ENCODE measurements around the gene TTC24. TPM values are rescaled to one million over a fixed set of nuclear protein-coding genes. Genes with fewer than 3 reads are reported as not detected.
"Not testable (repeated sequence)": the region's sequence is repeated elsewhere in the genome, so short reads cannot be mapped to it uniquely, and the experiment has no call there.

The TTC24 gene
- total RNA-seq, 1 donor: 15.3 TPM

- no peak for DNase-seq (ENCODE audit: low read depth in 2 of 3, low spot score in 2 of 3)
These were observed 5.3 kb downstream of the TTC24 start for GRCh38 chr1:156584813-156585212.

- DNase-seq (ENCODE audit: low read depth in 2 of 3, low spot score in 2 of 3): no peak
These were observed 6.8 kb downstream of the TTC24 start for GRCh38 chr1:156586323-156586722.

GRCh38 chr1:156586892-156587477, 7.5 kb downstream of the TTC24 start:
- DNase-seq (ENCODE audit: low read depth in 2 of 3, low spot score in 2 of 3): no peak

GRCh38 chr1:156587927-156588326, 8.4 kb downstream of the TTC24 start:
- not testable (repeated sequence) for DNase-seq (ENCODE audit: low read depth in 2 of 3, low spot score in 2 of 3)

- no peak for DNase-seq (ENCODE audit: low read depth in 2 of 3, low spot score in 2 of 3)
These were observed 10.0 kb downstream of the TTC24 start for GRCh38 chr1:156589546-156589945.

- DNase-seq (ENCODE audit: low read depth in 2 of 3, low spot score in 2 of 3): no peak
These were observed 11.0 kb downstream of the TTC24 start for GRCh38 chr1:156590326-156591180.

- no peak for DNase-seq (ENCODE audit: low read depth in 2 of 3, low spot score in 2 of 3)
These were observed 11.6 kb downstream of the TTC24 start for GRCh38 chr1:156591181-156591431.

- peak; percentile 49 to 51 (median 50) for DNase-seq (ENCODE audit: low read depth in 2 of 3, low spot score in 2 of 3)
These were observed 12.1 kb downstream of the TTC24 start, which contains the start of gene NAXE for GRCh38 chr1:156591432-156592157. Gene NAXE, plus strand, starts transcription at chr1:156591776. Its CDS starts 29 bp downstream, at chr1:156591805.

GRCh38 chr1:156592158-156592909, 12.8 kb downstream of the TTC24 start:
- DNase-seq (ENCODE audit: low read depth in 2 of 3, low spot score in 2 of 3): no peak

GRCh38 chr1:156592910-156593660, 13.6 kb downstream of the TTC24 start:
- no peak for DNase-seq (ENCODE audit: low read depth in 2 of 3, low spot score in 2 of 3)

GRCh38 chr1:156593661-156593989, 14.1 kb downstream of the TTC24 start:
- no peak for DNase-seq (ENCODE audit: low read depth in 2 of 3, low spot score in 2 of 3)

- DNase-seq (ENCODE audit: low read depth in 2 of 3, low spot score in 2 of 3): no peak
These were observed 14.7 kb downstream of the TTC24 start for GRCh38 chr1:156594190-156594589.

GRCh38 chr1:156595016-156595415, 15.5 kb downstream of the TTC24 start:
- no peak for DNase-seq (ENCODE audit: low read depth in 2 of 3, low spot score in 2 of 3)

- no peak for DNase-seq (ENCODE audit: low read depth in 2 of 3, low spot score in 2 of 3)
These were observed 16.9 kb downstream of the TTC24 start for GRCh38 chr1:156596426-156596825.

- no peak for DNase-seq (ENCODE audit: low read depth in 2 of 3, low spot score in 2 of 3)
These were observed 18.6 kb downstream of the TTC24 start for GRCh38 chr1:156598125-156598524.

- no peak for DNase-seq (ENCODE audit: low read depth in 2 of 3, low spot score in 2 of 3)
These were observed 19.4 kb downstream of the TTC24 start for GRCh38 chr1:156598731-156599432.

- DNase-seq (ENCODE audit: low read depth in 2 of 3, low spot score in 2 of 3): peak in 2 of 3 donors; percentile 68 to 83
These were observed 20.3 kb downstream of the TTC24 start for GRCh38 chr1:156599811-156600210.

GRCh38 chr1:156600733-156601121, 21.2 kb downstream of the TTC24 start:
- no peak for DNase-seq (ENCODE audit: low read depth in 2 of 3, low spot score in 2 of 3)

- DNase-seq (ENCODE audit: low read depth in 2 of 3, low spot score in 2 of 3): peak in 2 of 3 donors; percentile 75 to 78
These were observed 21.8 kb downstream of the TTC24 start, which contains the start of gene GPATCH4 for GRCh38 chr1:156601122-156601830. Gene GPATCH4, minus strand, starts transcription at chr1:156601479.
